ENCODE data around the gene MEGF6. TPM values are rescaled to one million over a fixed set of nuclear protein-coding genes. Genes with fewer than 3 reads are reported as not detected.

MEGF6 gene
- polyA plus RNA-seq, 1 donor (not counting 4 experiments of a cell fraction or from before 2014, with no cell fraction given), result 0.24 TPM

GRCh38 chr1:3482378-3482849 lies 128.9 kb downstream of the MEGF6 start:
- H3K9ac ChIP-seq (ENCODE audit: control insufficient read depth, extremely low read depth, insufficient read depth, low read length), result peak overlapping the region; percentile 22
- TF ChIP-seq EZH2 (IDR thresholded peaks at IDR 0.05; ENCODE audit: low read length) (no peak), CTCF (optimal IDR thresholded peaks at IDR 0.05 in 1 of 3, IDR thresholded peaks at IDR 0.05 in 1 of 3, conservative IDR thresholded peaks at IDR 0.05 in 1 of 3; ENCODE audit: extremely low read depth in 1 of 3, insufficient read depth in 2 of 3, low read length in 3 of 3) (peak in 2 of 3 experiments; percentile 28 to 69)
- no peaks in the 10 kb centered on the region for H3K27me3 ChIP-seq (ENCODE audit: control insufficient read depth, extremely low read depth, insufficient read depth, low read length)
- H3K4me1 ChIP-seq (ENCODE audit: control insufficient read depth, extremely low read depth, insufficient read depth, low read length), result peaks cover 16% of the 10 kb centered on the region
- H3K27ac ChIP-seq (ENCODE audit: control insufficient read depth, insufficient read depth, low read length), result peak overlapping the region; percentile 14
- no peaks in the 10 kb centered on the region for H4K20me1 ChIP-seq (ENCODE audit: control insufficient read depth, extremely low read depth, insufficient read depth, low read length)
- no peak overlapping the region for H2AFZ ChIP-seq (ENCODE audit: control insufficient read depth, low read length)
- no peaks in the 10 kb centered on the region for H3K9me1 ChIP-seq (ENCODE audit: control insufficient read depth, extremely low read depth, insufficient read depth, low read length)
- H3K4me2 ChIP-seq (ENCODE audit: control insufficient read depth, extremely low read depth, insufficient read depth, low read depth, low read length), result peak overlapping the region; percentile 22
- H3K9me3 ChIP-seq (ENCODE audit: control insufficient read depth, low read depth, low read length), result no peaks in the 10 kb centered on the region
- no peaks in the 10 kb centered on the region for H3K79me2 ChIP-seq (ENCODE audit: control insufficient read depth, insufficient read depth, low read length)
- H3K36me3 ChIP-seq (ENCODE audit: control insufficient read depth in 2 of 2, extremely low read depth in 1 of 2, insufficient read depth in 2 of 2, low read length in 2 of 2), result peaks cover 0 to 3% of the 10 kb centered on the region in 2 experiments
- peak; percentile 92 for FAIRE-seq
- H3K4me3 ChIP-seq (ENCODE audit: control insufficient read depth in 2 of 3, extremely low read depth in 1 of 3, insufficient read depth in 2 of 3, low read depth in 1 of 3, low read length in 3 of 3), result no peak overlapping the region
- dilution Hi-C loops (cut with MboI; ENCODE audit: extremely low pct_ligation_motif_present, low sequenced_read_pairs), result no loop called here
- peak; percentile 75 for DNase-seq (ENCODE audit: low read depth, low spot score)

DNA sequence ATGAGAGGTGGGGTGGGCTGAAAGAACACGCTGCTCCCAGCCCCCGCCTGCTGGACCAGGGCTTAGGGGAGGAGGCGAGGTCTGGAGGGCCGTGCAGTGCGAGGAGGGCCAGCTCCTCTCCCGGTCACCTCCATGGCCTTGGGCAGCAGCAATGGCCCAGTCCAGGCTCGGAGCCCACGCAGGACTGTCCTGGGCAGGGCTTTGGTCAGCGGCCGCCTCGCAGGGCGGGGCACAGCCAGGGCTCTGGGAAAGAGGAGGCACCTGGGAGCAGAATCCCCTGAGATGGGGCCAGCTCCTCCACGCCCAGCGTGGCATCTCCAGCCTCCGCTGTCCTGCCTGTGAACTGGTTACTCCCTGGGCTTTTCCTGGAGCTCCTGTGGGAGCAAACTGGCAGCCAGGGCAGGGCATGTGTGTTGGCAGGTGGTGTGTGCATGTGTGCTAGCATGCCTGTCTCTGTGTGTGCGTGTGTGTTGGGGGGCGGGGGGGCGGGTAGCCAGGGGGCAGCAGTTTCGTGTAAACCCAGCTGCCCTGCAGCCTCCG lies 129.4 kb downstream of the MEGF6 start:
- Histone ChIP-seq H3K9ac (ENCODE audit: control insufficient read depth, extremely low read depth, insufficient read depth, low read length) (peak overlapping the region; percentile 22), H3K36me3 (ENCODE audit: control insufficient read depth in 2 of 2, extremely low read depth in 1 of 2, insufficient read depth in 2 of 2, low read length in 2 of 2) (peaks cover 0 to 3% of the 10 kb centered on the region in 2 experiments), H3K4me1 (ENCODE audit: control insufficient read depth, extremely low read depth, insufficient read depth, low read length) (peaks cover 16% of the 10 kb centered on the region), H3K27ac (ENCODE audit: control insufficient read depth, insufficient read depth, low read length) (no peak overlapping the region), H3K27me3 (ENCODE audit: control insufficient read depth, extremely low read depth, insufficient read depth, low read length) (no peaks in the 10 kb centered on the region), H3K79me2 (ENCODE audit: control insufficient read depth, insufficient read depth, low read length) (no peaks in the 10 kb centered on the region), H3K4me2 (ENCODE audit: control insufficient read depth, extremely low read depth, insufficient read depth, low read depth, low read length) (peak overlapping the region; percentile 25), H3K9me1 (ENCODE audit: control insufficient read depth, extremely low read depth, insufficient read depth, low read length) (no peaks in the 10 kb centered on the region), H3K9me3 (ENCODE audit: control insufficient read depth, low read depth, low read length) (no peaks in the 10 kb centered on the region), H3K4me3 (ENCODE audit: control insufficient read depth in 2 of 3, extremely low read depth in 1 of 3, insufficient read depth in 2 of 3, low read depth in 1 of 3, low read length in 3 of 3) (no peak overlapping the region), H2AFZ (ENCODE audit: control insufficient read depth, low read length) (no peak overlapping the region), H4K20me1 (ENCODE audit: control insufficient read depth, extremely low read depth, insufficient read depth, low read length) (no peaks in the 10 kb centered on the region)
- no peak for TF ChIP-seq CTCF (optimal IDR thresholded peaks at IDR 0.05 in 1 of 3, IDR thresholded peaks at IDR 0.05 in 1 of 3, conservative IDR thresholded peaks at IDR 0.05 in 1 of 3; ENCODE audit: extremely low read depth in 1 of 3, insufficient read depth in 2 of 3, low read length in 3 of 3)
- no peak for TF ChIP-seq EZH2 (IDR thresholded peaks at IDR 0.05; ENCODE audit: low read length)
- no peak for FAIRE-seq
- DNase-seq (ENCODE audit: low read depth, low spot score), result no peak
- dilution Hi-C loops (cut with MboI; ENCODE audit: extremely low pct_ligation_motif_present, low sequenced_read_pairs), result no loop called here
